GM19193 (cell line): ENCODE data around the gene C9orf50.

Experiments
- POLR2A ChIP-seq: IDR thresholded peaks from 4 replicates; pipeline ENCODE4 v1.6.1; 2011; ENCODE audit not compliant: insufficient read depth, insufficient read length; ENCODE audit errors: extremely low read depth

Gene C9orf50

GRCh38 chr9:129610213-129610472, 10.8 kb downstream of the C9orf50 start:
- no peak for TF ChIP-seq POLR2A

GRCh38 chr9:129609486-129610212, 11.3 kb downstream of the C9orf50 start:
- no peak for TF ChIP-seq POLR2A

- no peak for TF ChIP-seq POLR2A
These were observed 12.1 kb downstream of the C9orf50 start for GRCh38 chr9:129608561-129609481.

- TF ChIP-seq POLR2A, result no peak
These were observed 13.9 kb downstream of the C9orf50 start for GRCh38 chr9:129607027-129607387.

- no peak for TF ChIP-seq POLR2A
These were observed 14.5 kb downstream of the C9orf50 start for GRCh38 chr9:129606161-129607026.

- no peak for TF ChIP-seq POLR2A
These were observed 16.1 kb downstream of the C9orf50 start for GRCh38 chr9:129604766-129605163.

GRCh38 chr9:129604056-129604765, 16.7 kb downstream of the C9orf50 start:
- TF ChIP-seq POLR2A, result no peak

GRCh38 chr9:129602598-129603415, 18.1 kb downstream of the C9orf50 start:
- no peak for TF ChIP-seq POLR2A

- TF ChIP-seq POLR2A, result no peak
These were observed 19.7 kb downstream of the C9orf50 start for GRCh38 chr9:129601082-129601674.

- no peak for TF ChIP-seq POLR2A
These were observed 22.8 kb downstream of the C9orf50 start for GRCh38 chr9:129598089-129598596.

- no peak for TF ChIP-seq POLR2A
These were observed 23.4 kb downstream of the C9orf50 start for GRCh38 chr9:129597355-129598088.

- no peak for TF ChIP-seq POLR2A
These were observed 24.2 kb downstream of the C9orf50 start for GRCh38 chr9:129596541-129597331.
